ENCODE data around the gene RFX3.

The RFX3 gene

DNA sequence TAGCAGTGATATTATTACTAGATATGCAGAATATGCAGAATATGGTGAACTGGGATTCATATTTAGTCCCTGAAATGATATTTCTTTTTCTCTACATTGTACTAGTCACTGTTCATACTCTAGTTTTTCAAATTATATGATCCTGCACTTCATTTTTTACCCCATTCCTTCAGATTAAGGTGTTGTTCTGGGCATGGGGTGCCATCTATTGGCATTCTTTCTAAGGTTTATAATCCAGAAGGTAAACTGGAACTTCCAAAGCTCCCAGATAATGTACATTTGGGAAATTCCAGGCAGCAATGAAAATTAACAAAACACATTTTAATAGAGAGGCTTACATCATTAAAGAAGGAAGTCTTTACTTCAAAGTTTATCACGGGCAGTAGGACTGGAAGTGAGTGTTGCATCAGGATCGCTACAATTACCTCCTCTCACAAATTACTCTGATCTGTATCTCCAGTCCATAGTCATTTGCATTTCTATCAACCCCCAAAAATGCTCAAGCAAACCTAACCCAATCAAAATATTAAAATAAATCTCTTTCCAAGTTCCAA, 12.5 kb downstream of the RFX3 start:
- Histone ChIP-seq H3K27me3 (ENCODE audit: control insufficient read depth in 3 of 3, insufficient read depth in 3 of 3, low read depth in 1 of 3, low read length in 3 of 3) (no peaks in the 10 kb centered on the region), H3K4ac (ENCODE audit: low read length) (no peak overlapping the region), H2BK15ac (ENCODE audit: low read length) (no peak overlapping the region), H3K4me2 (ENCODE audit: insufficient read depth, low read length, poor library complexity, severe bottlenecking) (no peak overlapping the region), H3K23ac (ENCODE audit: low read depth, low read length, poor library complexity) (no peak overlapping the region), H2BK5ac (ENCODE audit: low read length) (no peak overlapping the region), H3K9ac (ENCODE audit: low read depth, low read length, poor library complexity) (no peak overlapping the region), H3K18ac (ENCODE audit: low read length) (no peak overlapping the region), H3K27ac (replicated peaks; ENCODE audit: low read length) (no peak overlapping the region), H2AFZ (ENCODE audit: low read length) (no peak overlapping the region), H3K79me1 (ENCODE audit: low read depth, low read length) (no peaks in the 10 kb centered on the region), H2BK120ac (ENCODE audit: low read depth, low read length) (no peak overlapping the region), H3K4me1 (ENCODE audit: control insufficient read depth in 2 of 2, insufficient read depth in 1 of 2, low read depth in 1 of 2, low read length in 2 of 2) (peaks cover 1 to 26% of the 10 kb centered on the region in 2 donors), H4K8ac (ENCODE audit: low read depth, low read length) (no peak overlapping the region), H3K14ac (ENCODE audit: low read length) (no peak overlapping the region), H3K4me3 (ENCODE audit: low read length in 2 of 2) (no peak overlapping the region), H4K91ac (ENCODE audit: low read depth, low read length, poor library complexity) (no peak overlapping the region), H3K36me3 (replicated peaks in 1 of 2; ENCODE audit: control insufficient read depth in 2 of 2, insufficient read depth in 2 of 2, low read length in 2 of 2) (peaks cover 0 to 13% of the 10 kb centered on the region in 2 donors), H2AK5ac (ENCODE audit: low read depth, low read length) (no peak overlapping the region), H2BK12ac (ENCODE audit: low read length) (no peak overlapping the region), H3K9me3 (replicated peaks in 1 of 2; ENCODE audit: control insufficient read depth in 2 of 2, insufficient read depth in 1 of 2, low read depth in 1 of 2, low read length in 2 of 2) (peaks cover 0 to 12% of the 10 kb centered on the region in 2 donors)
- no CpG with 5 or more reads among the region's 2 CpGs for WGBS, 2 donors (ENCODE audit: extremely low coverage in 2 of 2, insufficient read length in 2 of 2, insufficient replicate concordance in 1 of 2)
- DNase-seq (ENCODE audit: low spot score), result no peak

DNA sequence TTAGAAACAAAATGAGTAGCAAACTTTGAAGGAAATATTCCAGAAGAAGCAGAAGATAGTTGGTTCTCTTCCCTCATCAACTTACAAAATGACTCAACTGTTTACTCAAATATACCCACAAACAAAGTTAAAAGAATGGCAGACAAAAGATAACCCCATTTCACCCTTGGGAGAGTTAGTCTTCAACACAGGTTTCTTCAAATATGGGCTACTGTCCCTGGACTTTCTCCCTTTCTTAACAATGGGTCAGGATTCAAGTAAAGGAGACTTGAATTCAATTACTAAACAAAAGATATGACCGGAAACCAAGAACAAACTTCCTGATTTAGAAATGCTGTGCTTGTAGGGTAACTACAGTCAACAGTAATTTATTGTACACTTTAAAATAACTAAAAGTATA, 14.2 kb downstream of the RFX3 start:
- Histone ChIP-seq H2AFZ (ENCODE audit: low read length) (no peak overlapping the region), H3K27ac (replicated peaks; ENCODE audit: low read length) (no peak overlapping the region), H2BK15ac (ENCODE audit: low read length) (no peak overlapping the region), H3K27me3 (ENCODE audit: control insufficient read depth in 3 of 3, insufficient read depth in 3 of 3, low read depth in 1 of 3, low read length in 3 of 3) (no peaks in the 10 kb centered on the region), H4K91ac (ENCODE audit: low read depth, low read length, poor library complexity) (no peak overlapping the region), H3K18ac (ENCODE audit: low read length) (no peak overlapping the region), H3K9ac (ENCODE audit: low read depth, low read length, poor library complexity) (no peak overlapping the region), H3K4ac (ENCODE audit: low read length) (no peak overlapping the region), H3K9me3 (replicated peaks in 1 of 2; ENCODE audit: control insufficient read depth in 2 of 2, insufficient read depth in 1 of 2, low read depth in 1 of 2, low read length in 2 of 2) (peaks cover 0 to 8% of the 10 kb centered on the region in 2 donors), H3K4me2 (ENCODE audit: insufficient read depth, low read length, poor library complexity, severe bottlenecking) (no peak overlapping the region), H2BK5ac (ENCODE audit: low read length) (no peak overlapping the region), H4K8ac (ENCODE audit: low read depth, low read length) (no peak overlapping the region), H2BK120ac (ENCODE audit: low read depth, low read length) (no peak overlapping the region), H3K23ac (ENCODE audit: low read depth, low read length, poor library complexity) (no peak overlapping the region), H3K14ac (ENCODE audit: low read length) (no peak overlapping the region), H2AK5ac (ENCODE audit: low read depth, low read length) (no peak overlapping the region), H3K36me3 (replicated peaks in 1 of 2; ENCODE audit: control insufficient read depth in 2 of 2, insufficient read depth in 2 of 2, low read length in 2 of 2) (peaks cover 0 to 17% of the 10 kb centered on the region in 2 donors), H3K4me3 (ENCODE audit: low read length in 2 of 2) (no peak overlapping the region), H3K4me1 (ENCODE audit: control insufficient read depth in 2 of 2, insufficient read depth in 1 of 2, low read depth in 1 of 2, low read length in 2 of 2) (peaks cover 1 to 33% of the 10 kb centered on the region in 2 donors), H2BK12ac (ENCODE audit: low read length) (no peak overlapping the region), H3K79me1 (ENCODE audit: low read depth, low read length) (no peaks in the 10 kb centered on the region)
- no peak for DNase-seq (ENCODE audit: low spot score)
- WGBS, 2 donors (ENCODE audit: extremely low coverage in 2 of 2, insufficient read length in 2 of 2, insufficient replicate concordance in 1 of 2), result no CpG with 5 or more reads among the region's 1 CpG

GRCh38 chr9:3510796-3511195, 15.0 kb downstream of the RFX3 start:
- Histone ChIP-seq H3K36me3 (replicated peaks in 1 of 2; ENCODE audit: control insufficient read depth in 2 of 2, insufficient read depth in 2 of 2, low read length in 2 of 2) (peaks cover 0 to 19% of the 10 kb centered on the region in 2 donors), H3K9me3 (replicated peaks in 1 of 2; ENCODE audit: control insufficient read depth in 2 of 2, insufficient read depth in 1 of 2, low read depth in 1 of 2, low read length in 2 of 2) (peaks cover 0 to 8% of the 10 kb centered on the region in 2 donors), H3K4me1 (ENCODE audit: control insufficient read depth in 2 of 2, insufficient read depth in 1 of 2, low read depth in 1 of 2, low read length in 2 of 2) (peaks cover 1 to 33% of the 10 kb centered on the region in 2 donors), H2BK120ac (ENCODE audit: low read depth, low read length) (no peak overlapping the region), H4K91ac (ENCODE audit: low read depth, low read length, poor library complexity) (no peak overlapping the region), H2AFZ (ENCODE audit: low read length) (no peak overlapping the region), H3K4ac (ENCODE audit: low read length) (no peak overlapping the region), H3K27me3 (ENCODE audit: control insufficient read depth in 3 of 3, insufficient read depth in 3 of 3, low read depth in 1 of 3, low read length in 3 of 3) (no peaks in the 10 kb centered on the region), H2BK5ac (ENCODE audit: low read length) (no peak overlapping the region), H3K4me2 (ENCODE audit: insufficient read depth, low read length, poor library complexity, severe bottlenecking) (no peak overlapping the region), H3K23ac (ENCODE audit: low read depth, low read length, poor library complexity) (no peak overlapping the region), H3K14ac (ENCODE audit: low read length) (no peak overlapping the region), H2BK12ac (ENCODE audit: low read length) (no peak overlapping the region), H3K4me3 (ENCODE audit: low read length in 2 of 2) (no peak overlapping the region), H3K79me1 (ENCODE audit: low read depth, low read length) (no peaks in the 10 kb centered on the region), H2AK5ac (ENCODE audit: low read depth, low read length) (no peak overlapping the region), H3K27ac (replicated peaks; ENCODE audit: low read length) (no peak overlapping the region), H3K18ac (ENCODE audit: low read length) (no peak overlapping the region), H3K9ac (ENCODE audit: low read depth, low read length, poor library complexity) (no peak overlapping the region), H4K8ac (ENCODE audit: low read depth, low read length) (no peak overlapping the region), H2BK15ac (ENCODE audit: low read length) (no peak overlapping the region)
- no CpG with 5 or more reads among the region's 1 CpG for WGBS, 2 donors (ENCODE audit: extremely low coverage in 2 of 2, insufficient read length in 2 of 2, insufficient replicate concordance in 1 of 2)
- no peak for DNase-seq (ENCODE audit: low spot score)

DNA sequence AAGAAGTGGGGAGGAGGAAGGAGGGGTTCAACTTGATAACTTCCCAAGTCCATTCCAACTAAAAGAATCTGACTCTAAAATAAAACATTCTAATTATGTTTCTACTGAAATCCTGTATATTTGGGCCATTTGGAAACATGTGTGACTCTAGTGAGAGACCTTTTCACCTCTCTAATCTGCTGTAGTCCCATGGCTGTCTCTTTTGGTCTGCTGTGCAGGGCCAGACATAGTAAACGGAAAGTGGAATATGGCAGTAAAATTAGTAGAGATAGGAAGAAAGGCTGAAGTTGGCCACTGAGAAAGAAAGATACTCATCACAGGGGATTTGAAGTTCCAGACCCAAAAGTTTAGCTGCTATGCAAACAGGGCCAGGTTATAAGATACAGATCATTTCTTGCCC, 15.9 kb downstream of the RFX3 start:
- H3K18ac ChIP-seq (ENCODE audit: low read length), result no peak overlapping the region
- H3K4me1 ChIP-seq (ENCODE audit: control insufficient read depth in 2 of 2, insufficient read depth in 1 of 2, low read depth in 1 of 2, low read length in 2 of 2), result peaks cover 1 to 33% of the 10 kb centered on the region in 2 donors
- no peak overlapping the region for H2AK5ac ChIP-seq (ENCODE audit: low read depth, low read length)
- no peak overlapping the region for H3K9ac ChIP-seq (ENCODE audit: low read depth, low read length, poor library complexity)
- H3K14ac ChIP-seq (ENCODE audit: low read length), result no peak overlapping the region
- H4K8ac ChIP-seq (ENCODE audit: low read depth, low read length), result no peak overlapping the region
- H3K79me1 ChIP-seq (ENCODE audit: low read depth, low read length), result no peaks in the 10 kb centered on the region
- H2BK5ac ChIP-seq (ENCODE audit: low read length), result no peak overlapping the region
- no peak overlapping the region for H4K91ac ChIP-seq (ENCODE audit: low read depth, low read length, poor library complexity)
- H2BK120ac ChIP-seq (ENCODE audit: low read depth, low read length), result no peak overlapping the region
- no peak overlapping the region for H3K4me3 ChIP-seq (ENCODE audit: low read length in 2 of 2)
- H3K4ac ChIP-seq (ENCODE audit: low read length), result no peak overlapping the region
- H3K4me2 ChIP-seq (ENCODE audit: insufficient read depth, low read length, poor library complexity, severe bottlenecking), result no peak overlapping the region
- DNase-seq (ENCODE audit: low spot score), result no peak
- H3K9me3 ChIP-seq (replicated peaks in 1 of 2; ENCODE audit: control insufficient read depth in 2 of 2, insufficient read depth in 1 of 2, low read depth in 1 of 2, low read length in 2 of 2), result peaks cover 0 to 8% of the 10 kb centered on the region in 2 donors
- H2BK12ac ChIP-seq (ENCODE audit: low read length), result no peak overlapping the region
- H2AFZ ChIP-seq (ENCODE audit: low read length), result no peak overlapping the region
- no peaks in the 10 kb centered on the region for H3K27me3 ChIP-seq (ENCODE audit: control insufficient read depth in 3 of 3, insufficient read depth in 3 of 3, low read depth in 1 of 3, low read length in 3 of 3)
- H3K36me3 ChIP-seq (replicated peaks in 1 of 2; ENCODE audit: control insufficient read depth in 2 of 2, insufficient read depth in 2 of 2, low read length in 2 of 2), result peaks cover 0 to 18% of the 10 kb centered on the region in 2 donors
- WGBS, 2 donors (ENCODE audit: extremely low coverage in 2 of 2, insufficient read length in 2 of 2, insufficient replicate concordance in 1 of 2), result no CpG with 5 or more reads among the region's 1 CpG
- H3K23ac ChIP-seq (ENCODE audit: low read depth, low read length, poor library complexity), result no peak overlapping the region
- H3K27ac ChIP-seq (replicated peaks; ENCODE audit: low read length), result no peak overlapping the region
- no peak overlapping the region for H2BK15ac ChIP-seq (ENCODE audit: low read length)
